GM21515 (cell line): ENCODE data around the gene ST3GAL5.
A peak's percentile ranks its signal among the peaks of the same experiment; 100 is the strongest.

ENCODE experiments used
- ATAC-seq: cut with Tn5 transposase; IDR thresholded peaks from one replicate; pipeline ENCODE4 v1.9.1; 2021; ENCODE audit not compliant: unreplicated experiment

The ST3GAL5 gene

DNA sequence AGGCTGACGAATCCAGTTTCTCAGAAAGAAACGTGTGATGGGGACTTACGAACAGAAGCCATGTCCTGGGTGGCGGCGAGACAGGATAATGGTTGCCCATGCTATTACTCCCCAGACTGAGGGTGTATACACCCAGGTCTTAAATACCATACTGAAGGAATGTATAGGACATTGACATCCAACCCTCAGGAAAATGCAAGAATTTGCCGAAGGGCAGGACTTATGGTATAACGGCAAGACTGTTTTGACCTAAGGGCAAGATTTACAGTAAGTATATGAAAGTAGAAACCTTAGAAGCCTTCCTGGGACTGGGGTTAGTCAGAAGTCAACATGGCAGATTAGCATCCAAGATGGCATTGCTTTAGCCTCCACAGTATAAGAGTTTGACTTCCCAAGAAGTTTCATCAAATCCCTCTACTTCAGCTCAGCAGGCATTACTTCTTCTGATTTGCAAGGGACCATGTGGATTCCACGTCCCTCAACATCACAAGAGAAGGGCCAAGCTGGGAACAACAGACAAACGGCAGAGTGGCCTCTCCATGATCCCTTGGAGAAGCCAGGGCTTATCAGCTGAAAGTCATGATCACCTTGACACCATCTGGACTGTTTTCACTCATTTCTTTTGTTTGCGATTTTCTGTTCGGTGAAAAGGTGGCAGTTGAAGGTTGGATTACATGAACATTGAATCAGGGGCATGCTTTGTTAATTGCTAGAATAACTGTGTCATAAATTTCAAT, 21.1 kb downstream of the ST3GAL5 start:
- no peak for ATAC-seq

DNA sequence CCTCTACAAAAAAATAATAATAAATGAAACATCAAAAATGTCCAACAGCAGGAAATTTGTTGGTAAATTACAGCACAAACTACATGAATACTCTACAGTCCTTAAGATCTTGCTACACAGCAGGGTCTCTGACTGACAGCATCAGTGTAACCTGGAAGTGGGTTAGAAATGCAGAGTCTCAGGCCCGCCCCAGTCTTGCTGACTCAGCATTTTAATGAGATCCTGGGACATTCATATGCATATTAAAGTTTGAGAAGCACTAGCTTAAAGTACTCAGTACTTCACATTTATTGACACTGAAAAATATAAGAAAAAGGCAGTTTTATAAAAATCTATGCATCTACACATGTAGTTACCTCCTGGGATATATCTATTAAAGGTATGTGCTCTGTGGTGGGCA, 21.7 kb downstream of the ST3GAL5 start:
- ATAC-seq = no peak

DNA sequence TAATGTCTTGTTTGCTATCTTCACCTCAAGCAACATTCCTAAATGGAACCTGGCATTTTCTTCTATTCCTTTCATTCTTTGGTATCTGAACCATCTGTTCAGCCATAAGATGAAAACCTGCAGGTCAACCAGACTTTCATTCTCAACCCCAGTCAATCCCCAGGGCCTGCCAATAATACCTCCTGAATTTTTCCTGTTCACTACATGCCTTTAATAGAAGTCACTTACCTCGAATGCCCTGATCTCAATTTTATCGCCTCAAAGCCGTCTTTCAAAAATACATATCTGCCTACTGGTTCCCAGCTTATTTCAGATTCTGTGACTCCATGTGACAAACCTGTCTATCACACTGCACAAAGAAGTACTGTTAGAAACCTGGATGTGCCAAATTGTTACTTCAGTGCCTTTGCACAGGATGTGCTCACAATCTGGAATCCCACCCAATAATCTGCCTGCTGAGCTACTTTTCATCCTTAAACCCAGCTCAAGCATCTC, 22.6 kb downstream of the ST3GAL5 start:
- no peak for ATAC-seq

DNA sequence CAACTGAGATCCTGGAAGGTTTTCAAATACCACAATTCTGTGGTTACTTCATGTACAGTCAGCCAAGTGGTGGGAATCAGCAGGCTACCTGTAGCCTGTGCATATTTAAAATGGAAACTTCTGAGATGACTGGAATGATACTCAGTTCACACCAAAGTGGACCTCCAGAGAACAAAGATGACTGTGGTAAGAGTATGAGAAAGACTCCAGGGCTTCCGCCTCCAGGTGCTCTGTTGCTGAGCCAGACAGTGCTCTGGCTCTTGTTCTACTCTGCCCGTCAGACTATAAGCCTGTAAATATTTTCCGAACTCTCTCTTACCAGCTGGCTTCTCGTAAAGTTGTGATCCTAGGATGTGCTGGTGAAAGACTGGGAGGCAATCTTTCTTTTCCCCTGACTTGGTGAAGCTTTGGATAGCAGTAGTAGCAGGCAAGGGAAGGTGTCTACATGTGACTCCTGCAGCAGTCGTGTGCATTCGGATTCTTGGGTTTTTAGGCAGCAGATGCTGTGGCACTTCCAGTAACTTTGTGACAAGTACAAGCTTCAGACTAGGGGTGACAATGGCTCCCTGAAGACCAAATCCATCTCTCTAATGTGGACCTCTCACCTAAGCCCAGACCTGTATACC, 23.1 kb downstream of the ST3GAL5 start:
- peak; percentile 74 for ATAC-seq

DNA sequence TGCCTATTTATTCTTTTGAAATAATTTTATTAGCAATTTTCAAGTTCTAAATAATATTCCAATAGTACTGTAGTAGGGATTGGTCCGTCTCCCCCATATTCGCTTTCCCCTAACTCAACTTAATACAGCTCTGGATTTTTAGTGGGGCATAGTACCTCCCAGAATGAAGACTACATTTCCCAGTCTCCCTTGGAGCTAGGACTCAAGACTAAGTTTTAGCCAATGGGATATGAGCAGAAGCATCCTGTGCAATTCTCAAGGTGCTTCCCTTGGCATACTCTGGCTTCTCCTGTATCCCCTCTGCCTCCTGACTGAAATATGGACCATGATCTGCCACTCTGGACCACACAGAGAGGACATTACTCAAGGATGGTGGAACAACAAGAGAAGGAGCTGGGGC, 24.1 kb downstream of the ST3GAL5 start:
- no peak for ATAC-seq

DNA sequence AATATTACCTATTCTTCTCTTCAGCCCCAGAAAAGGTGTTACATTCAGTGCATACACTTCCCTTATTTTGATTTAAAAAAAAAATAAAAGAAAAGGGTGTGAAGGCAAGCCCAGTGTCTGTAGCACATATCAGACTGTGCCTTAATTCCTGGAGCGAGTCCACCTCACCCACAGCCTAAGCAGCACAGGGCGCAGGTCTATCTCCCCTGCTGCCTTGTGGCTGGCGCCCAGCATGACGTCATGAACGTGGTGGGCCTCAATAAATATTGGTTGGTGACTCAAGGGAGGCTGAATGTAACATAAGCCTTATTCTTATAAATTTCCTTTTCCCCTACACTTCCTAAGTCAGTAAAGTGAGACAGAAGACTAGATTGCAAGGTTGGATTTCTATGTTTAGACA, 26.4 kb downstream of the ST3GAL5 start:
- ATAC-seq = no peak

DNA sequence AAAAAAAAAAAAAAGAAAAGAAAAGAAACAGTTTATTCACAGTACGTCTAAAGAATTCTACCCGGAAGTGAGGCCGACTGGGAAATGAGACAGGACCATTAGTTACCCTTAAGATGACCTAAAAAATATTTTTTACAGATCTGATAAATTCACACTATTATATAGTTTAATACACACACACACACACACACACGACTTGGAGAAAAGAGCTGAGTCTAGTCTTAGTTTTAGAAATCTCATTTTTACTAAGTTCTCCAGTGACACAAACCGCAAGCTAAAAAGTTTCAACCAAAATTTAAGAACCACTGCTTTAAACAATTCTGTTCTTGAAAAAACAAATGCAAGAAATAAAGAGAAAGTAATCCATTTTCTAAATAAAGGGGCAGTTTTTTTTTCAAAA, 27.1 kb downstream of the ST3GAL5 start:
- no peak for ATAC-seq

DNA sequence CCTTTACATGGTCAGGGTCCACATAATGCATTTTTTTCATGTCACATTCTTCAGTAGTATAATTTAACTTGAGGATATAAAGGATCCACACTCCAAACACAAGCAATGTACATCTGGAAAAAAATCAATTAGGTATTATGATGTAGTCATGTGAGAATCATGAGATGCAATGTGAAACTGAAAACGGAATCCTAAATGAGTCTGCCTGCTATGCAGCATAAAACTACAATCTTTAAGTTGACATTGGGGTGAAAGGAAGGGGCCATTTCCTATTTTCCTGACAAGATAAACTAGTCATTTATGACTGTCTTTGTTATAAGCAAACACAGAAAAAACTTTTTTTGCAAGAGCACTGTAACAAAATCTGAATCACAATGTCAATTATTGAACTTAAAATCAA, 27.6 kb downstream of the ST3GAL5 start:
- ATAC-seq = peak; percentile 41

DNA sequence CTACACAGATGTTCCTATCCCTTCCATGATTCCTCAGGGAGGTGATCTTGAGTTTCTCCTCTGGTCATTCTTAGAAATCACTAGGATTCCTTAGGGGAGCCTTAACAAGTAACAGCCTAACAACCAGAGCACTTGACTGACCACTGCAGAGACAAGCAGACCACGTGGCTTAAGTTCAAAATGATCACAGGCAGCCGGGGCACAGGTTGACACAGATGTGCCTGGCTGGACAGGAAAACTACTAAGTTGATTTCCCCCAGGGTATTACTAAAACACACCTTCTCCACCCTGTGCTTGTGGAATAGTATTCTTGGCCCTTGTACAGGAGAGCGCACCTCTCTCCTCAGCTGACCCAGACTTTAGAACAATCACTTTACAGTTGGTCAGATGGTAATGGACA, 29.9 kb downstream of the ST3GAL5 start:
- ATAC-seq = no peak

DNA sequence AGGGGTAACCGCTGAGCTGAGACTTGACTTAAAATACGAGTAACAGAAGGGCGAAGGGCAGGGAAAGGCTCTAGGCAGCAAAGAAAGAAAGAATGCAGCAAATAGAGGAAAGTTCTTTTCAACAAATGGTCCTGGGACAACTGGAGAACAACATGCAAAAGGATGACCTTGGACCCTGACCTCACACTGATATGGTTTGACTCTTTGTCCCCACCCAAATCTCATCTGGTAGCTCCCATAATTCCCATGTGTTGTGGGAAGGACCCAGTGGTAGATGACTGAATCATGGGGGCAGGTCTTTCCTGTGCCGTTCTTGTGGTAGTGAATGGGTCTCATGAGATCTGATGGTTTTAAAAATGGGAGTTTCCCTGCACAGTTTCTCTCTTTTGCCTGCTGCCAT, 33.9 kb downstream of the ST3GAL5 start:
- ATAC-seq = no peak

DNA sequence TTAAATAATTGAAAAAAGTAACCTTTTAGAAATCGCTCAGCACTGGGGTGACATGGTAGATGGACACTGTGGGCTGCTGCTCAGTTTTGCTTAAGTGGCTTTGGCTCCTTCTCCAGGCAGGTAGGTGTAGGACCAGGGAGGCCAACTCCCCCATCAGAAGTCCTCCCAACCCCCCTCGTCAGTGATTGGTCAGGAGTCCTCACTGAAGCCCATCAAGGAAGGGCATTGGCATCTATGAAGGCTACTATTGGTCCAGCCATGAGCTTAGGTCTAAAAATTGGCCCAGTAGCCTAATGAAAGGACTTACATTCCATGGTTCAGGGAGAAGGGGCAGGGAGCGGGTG, 34.7 kb downstream of the ST3GAL5 start:
- peak; percentile 17 for ATAC-seq

DNA sequence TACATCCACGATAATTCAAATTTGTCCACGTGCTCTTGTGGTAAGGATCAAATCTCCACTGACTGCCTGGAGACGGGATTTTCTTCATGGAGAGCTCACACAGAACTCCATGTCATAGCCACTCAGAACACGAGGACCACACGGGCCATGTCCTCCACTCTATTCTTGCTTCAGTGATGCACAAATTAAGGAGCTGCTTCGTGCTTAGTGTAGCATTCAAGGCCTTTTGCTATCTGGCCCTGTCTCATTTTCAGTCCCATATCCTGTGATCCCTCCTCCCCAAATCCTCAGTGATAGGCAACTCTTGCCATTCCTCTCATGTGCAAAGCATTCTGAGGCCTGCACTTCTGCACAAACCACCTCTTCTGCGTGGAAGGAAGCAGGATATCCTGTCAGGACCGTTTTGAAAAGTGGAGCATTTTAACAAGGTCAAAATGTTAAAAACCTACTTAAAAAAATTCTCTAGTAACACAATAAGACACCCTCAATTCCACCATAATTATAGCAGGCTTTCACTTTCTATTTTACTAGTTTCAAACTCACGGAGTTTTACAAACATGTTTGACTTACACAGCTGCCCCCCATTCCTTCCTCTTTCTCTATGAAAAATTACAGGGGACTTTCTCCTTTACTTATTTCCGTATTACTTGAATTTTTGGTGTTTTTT, 35.2 kb downstream of the ST3GAL5 start:
- peak; percentile 51 for ATAC-seq

DNA sequence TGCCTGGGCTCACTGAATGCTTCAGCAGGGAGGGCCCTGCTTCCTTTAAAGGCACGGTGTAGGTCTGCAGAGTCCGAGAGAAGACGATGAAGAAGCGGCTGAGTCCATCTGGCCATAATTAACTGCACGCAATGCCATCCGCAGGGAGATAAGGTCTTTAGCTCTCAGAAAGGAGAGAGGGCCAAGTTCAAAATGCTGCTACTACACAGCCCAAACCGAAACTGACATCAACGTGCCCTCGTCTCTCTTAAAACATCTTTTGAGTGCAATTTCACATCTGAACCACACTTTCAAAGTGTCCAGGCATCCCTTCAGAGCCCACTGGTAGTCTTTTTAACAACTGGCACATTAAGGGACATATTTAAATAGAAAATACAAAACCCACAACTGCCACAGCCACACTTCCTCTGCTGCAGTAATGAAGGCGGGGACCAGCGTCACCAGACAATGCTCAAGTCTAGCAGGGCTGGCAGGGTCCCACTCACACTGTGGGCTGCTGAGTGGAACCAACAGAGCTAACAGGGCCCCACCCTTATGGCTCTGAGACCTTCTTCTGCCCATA, 35.8 kb downstream of the ST3GAL5 start:
- ATAC-seq = peak; percentile 61

DNA sequence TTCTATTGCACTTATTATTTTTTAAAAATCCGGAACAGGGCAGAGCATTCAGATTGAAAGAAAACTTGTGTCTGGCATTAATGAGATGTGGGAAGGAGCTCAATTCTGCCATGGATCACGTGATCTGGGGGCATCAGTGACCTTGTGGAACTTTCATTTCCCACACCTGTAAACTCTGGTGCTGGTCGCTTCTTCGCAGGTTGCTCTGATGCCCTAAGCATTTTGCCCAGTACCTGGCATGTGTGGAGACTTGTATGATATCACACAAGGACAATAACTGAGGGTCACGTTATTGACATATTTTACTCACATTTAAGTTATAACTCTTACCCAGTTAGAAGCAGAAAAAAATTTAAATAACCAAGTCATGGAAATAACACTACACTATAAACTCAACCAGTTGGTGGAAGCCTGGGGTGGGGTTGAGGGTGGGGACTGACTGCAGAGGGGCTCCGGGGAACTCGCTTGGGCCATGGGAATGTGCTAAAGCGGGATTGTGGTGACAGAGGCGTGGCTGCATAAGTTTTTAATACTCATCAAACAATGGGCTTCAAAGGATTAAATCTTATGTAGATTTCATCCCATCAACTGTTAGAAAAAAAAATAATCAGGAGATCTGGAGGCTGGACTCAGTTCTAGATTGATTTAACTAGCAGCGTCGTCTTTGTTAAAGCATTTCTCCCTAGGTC, 36.5 kb downstream of the ST3GAL5 start:
- ATAC-seq = no peak

DNA sequence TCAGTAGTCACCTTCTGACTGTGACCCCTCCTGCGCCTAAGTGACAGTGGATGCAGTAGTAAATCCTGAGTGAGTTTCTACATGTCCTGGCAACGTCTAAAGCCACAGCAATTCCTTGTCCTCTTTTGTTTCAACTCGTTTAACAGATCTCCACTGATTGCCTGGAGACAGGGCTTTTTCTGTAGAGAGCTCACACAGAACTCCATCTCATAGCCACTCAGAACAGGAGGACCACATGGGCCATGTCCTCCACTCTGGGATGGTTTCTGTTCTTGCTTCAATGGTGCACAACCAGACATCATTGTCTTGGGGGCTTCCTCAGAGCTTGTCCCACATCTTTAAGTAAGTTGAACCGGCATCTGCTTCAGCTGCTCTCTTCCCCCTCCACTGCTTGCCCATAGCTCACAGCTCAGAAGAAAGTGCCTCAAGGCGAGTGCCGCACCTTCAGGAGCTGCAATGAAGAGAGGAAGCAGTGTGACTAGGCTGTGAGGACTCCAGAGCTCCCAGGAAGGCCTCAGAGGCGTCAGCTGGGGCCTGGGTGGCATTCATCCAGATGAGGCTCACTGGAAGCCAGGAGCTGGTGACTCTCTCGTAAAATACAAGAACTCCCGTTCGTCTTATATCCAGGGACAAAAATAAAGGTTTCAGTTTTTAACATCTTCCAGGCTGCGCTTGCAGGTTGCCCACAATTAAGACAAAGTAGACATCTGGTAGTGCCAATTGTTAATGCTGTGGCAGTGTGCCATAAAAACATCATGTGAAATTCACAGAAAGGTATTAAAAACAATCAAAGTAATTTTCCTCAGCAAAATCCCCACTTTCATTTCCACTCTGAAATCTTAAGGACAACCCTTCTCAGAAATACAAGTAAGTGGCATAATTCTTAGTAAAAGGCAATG, 37.3 kb downstream of the ST3GAL5 start:
- no peak for ATAC-seq

DNA sequence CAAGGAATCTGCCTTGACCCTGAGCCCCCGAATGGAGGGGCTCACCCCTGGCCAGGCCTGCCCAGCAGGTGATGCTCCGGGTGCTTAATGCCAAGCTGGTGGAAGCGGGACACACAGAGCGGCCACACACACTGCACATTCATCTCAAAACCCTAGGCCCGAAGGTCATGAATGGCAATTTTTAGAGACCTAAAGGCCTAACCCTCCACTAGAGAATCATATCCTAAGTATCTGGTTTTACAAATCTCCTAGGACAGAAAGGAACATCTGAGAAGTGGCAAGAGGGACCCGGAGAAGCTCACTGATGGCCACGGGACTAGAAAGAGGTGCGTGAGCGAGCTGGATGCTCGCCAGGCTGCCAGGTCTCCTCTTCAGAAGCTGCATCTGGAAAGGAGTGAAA, 38.3 kb downstream of the ST3GAL5 start:
- no peak for ATAC-seq

DNA sequence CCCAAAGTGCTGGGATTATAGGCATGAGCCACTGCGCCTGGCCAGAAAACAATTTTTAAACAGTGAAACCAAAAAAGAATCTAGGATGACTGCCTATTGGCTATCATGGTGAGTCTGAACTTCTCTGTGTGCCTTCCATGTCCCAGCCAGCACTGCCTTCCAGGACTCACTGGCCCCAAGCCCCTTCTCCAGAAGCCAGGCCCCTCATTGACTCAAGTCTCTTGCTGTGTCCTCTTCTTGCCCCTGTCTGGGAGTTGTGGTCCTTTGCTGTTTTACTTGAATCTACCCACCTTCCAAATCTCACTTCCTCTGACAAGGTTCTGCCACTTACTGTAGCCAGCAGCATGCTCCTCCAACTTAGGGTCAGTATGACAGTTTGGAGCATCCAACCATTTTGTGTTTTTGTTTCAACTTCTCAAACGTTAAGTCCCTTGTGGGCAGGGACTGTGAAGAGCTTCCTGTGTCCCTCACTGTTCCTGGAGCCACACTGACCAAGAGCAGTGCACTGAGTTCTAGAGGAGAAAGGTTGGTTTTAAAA, 41.7 kb downstream of the ST3GAL5 start:
- no peak for ATAC-seq

DNA sequence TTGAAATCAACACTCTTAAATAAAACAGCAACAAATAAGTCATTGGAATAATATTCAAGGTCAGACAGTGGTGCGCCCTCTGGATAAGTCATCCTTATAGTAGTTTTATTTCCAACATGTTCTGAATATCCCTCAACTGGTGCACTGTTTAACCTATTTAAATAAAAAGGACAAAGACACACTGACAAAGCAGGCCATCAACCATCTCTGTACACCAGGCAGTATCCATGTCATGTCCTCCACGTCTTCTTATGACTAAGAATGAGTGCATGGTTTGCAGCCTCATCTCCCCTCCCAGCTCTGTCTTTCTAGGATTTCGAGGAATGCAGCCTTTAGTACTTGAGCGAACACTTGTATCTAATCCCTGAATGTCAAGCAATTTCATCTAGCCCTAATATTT, 42.4 kb downstream of the ST3GAL5 start:
- ATAC-seq = no peak

DNA sequence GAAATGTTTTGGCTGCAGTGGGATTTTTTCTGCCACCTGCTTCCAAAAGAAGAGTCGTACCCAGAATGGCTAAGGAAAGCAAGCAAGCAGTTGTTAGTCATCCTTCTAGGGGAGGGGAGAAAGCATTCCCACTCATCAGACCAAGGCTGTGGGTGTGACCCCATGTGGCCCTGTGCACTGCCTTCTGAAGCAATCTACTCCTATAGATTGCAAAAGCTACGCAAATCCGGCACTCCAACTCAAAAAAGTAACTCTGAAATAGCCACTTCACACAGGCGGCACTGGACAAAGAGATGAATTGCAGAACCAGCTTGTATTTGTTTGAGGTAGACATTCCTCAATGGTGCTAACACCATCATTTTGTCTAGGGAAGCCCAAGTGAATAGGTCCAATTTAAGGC, 44.3 kb downstream of the ST3GAL5 start:
- ATAC-seq = no peak

DNA sequence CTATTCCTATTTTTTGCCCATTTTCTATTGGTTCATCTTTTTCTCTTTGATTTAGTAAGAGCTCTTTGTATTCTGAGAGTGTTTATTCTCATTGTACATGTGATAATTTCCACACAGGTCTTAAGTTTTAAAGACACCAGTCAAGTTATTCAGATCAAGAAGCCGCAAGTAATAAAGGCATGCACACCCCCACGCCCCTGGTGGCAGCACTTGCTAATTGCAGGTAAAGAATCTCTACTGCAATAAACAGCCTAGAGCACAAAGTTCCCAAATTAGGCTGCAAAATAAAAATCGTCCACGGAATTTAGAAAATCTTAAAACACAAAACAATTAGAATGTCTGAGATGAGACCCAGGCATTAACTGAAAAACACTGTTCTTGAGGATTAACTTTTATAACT, 45.2 kb downstream of the ST3GAL5 start:
- no peak for ATAC-seq
